Subcutaneous adipose tissue (tissue), 4 donors: Measurements from ENCODE around the gene HRH4. TPM values are rescaled to one million over a fixed set of nuclear protein-coding genes. Genes with fewer than 3 reads are reported as not detected.

Experiments used
- total RNA-seq, 4 donors: library from RNA; depleted of rRNA; stranded (reverse); fragments of >200 nt; gene quantifications; one replicate each; pipeline ENCODE4 v1.1.0, GENCODE V29; 2016
- TF ChIP-seq, protein P1 (sequence below): fragments of 450-650 bp; IDR thresholded peaks from one replicate; pipeline ENCODE4 v1.5.1; 2016; ENCODE audit warnings: low read depth, mild to moderate bottlenecking, control low read depth, antibody characterized with exemption, moderate library complexity

The HRH4 gene
- total RNA-seq, 4 donors from 2014 or later: 0.44 to 0.68 TPM; not detected in 2

DNA sequence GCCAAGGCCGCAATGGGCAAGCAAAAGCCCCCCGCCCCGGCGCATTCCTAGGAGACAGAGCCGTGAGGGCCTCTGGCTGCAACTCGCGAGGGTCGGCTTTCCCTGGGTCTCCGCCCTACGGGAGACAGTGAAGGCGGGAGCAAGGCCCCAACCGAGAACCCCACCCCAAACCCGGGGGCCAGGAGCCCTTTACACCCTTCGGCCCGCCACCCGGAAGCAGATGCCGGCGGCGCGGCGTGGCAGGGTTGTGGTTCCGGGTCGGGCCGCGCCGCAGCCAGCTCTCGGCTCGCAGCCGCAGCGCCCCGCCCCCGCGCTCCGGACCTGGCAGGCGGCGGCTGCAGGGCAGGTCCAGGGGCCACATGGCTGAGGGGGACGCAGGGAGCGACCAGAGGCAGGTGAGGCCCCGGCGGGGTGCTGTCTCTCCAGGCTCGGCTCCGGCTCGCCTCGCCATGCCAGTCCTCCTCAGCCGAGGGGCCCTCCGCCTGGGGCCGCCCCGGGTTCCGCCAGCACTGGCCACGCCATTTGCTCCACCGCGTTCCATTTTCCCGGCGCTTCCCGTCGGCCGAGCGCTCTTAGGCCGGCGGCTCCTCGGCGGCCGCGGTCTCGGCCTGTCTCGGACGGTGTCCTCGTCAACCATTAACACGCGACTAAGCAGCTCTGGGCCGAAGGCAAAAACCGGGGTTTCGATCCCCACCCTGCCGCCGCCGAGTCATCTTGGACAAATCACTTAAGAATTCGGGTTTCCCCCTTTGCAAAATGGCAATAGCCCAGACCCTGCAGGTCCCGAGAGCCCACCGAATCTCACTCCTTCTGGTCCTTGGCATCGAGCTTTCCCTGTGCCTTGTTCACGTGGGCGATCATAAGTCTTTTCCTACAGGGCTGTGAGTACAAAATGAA is 33.8 kb upstream of the HRH4 start, which contains the start of gene IMPACT:
Gene IMPACT, plus strand, starts transcription at position 273 of the 897 bp plus-strand sequence. Its CDS starts 87 bp downstream, at position 360.
- TF ChIP-seq, protein P1, sequence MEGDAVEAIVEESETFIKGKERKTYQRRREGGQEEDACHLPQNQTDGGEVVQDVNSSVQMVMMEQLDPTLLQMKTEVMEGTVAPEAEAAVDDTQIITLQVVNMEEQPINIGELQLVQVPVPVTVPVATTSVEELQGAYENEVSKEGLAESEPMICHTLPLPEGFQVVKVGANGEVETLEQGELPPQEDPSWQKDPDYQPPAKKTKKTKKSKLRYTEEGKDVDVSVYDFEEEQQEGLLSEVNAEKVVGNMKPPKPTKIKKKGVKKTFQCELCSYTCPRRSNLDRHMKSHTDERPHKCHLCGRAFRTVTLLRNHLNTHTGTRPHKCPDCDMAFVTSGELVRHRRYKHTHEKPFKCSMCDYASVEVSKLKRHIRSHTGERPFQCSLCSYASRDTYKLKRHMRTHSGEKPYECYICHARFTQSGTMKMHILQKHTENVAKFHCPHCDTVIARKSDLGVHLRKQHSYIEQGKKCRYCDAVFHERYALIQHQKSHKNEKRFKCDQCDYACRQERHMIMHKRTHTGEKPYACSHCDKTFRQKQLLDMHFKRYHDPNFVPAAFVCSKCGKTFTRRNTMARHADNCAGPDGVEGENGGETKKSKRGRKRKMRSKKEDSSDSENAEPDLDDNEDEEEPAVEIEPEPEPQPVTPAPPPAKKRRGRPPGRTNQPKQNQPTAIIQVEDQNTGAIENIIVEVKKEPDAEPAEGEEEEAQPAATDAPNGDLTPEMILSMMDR: no peak

DNA sequence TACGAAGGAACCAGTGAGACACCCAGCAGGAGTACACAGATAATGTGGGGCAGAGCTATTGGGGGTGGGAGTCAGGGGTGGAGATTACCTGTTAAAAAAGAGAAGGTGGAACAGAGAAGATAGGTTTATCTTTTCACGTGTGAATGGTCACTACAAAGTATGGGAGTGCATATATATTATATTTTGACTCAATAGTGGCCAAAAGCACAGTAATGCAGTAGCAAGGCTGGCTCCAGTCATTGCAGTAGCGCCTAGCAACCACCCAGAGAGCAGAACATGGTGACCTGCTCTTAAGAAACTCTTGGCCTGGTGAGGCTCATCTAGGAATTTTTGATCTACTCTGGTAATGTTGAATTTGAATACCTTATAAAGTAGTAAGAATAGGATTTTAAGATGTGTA is 33.0 kb upstream of the HRH4 start:
- TF ChIP-seq, protein P1: no peak

DNA sequence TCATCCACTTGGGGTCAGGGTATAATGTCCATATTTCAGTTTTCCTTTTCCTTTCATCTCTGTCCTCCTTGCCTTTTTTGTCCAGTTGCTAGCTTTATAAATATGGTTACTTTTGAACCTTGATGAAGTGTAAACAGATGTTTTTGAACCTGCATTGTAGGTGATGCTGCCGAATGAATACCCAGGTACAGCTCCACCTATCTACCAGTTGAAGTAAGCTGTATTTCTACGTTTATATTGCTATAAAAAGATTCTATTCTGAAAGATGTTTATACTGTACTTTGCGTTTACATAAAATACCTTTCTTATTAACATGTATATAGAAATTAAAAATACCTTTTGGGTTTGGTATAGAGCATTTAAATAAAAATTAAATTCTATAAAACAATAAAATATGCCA is 31.7 kb upstream of the HRH4 start:
- TF ChIP-seq, protein P1: no peak

DNA sequence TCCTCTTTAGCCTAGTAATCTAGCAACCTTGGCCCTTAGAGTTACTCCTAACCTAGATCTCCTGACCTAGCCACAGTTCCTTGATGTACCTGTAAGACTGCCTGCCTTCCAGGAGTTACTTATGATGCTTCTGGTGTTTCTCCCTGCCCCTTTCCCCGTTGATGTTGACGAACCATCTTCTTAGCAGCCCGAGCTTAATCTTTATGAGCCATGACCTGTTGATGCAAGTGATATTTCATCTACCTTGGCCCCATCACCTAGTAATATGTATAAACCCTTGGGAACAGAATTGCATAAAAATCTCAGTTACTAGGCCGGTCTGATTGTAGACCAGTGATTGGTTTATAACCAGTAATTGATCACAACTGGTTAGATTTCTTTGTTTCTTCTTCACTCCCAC is 31.2 kb upstream of the HRH4 start:
- TF ChIP-seq, protein P1: no peak

DNA sequence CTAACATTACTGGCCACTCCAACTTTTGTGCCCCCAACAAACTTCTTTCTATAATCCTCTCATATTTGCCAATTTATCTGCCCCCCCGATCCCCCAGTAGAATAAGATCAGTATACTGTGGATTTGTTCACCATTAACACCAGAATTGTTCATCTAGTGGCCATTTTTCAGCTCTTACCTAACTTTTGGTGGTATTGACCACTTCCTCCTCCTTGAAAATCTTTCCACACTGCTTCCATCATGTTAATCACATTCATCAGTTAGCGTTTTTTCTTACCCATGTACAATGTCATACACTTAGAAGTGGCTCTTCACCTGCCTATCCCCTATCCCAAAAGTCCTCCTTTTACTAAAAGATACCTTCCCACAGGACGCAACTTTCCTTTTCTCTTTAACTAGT is 27.8 kb upstream of the HRH4 start:
- TF ChIP-seq, protein P1: no peak

DNA sequence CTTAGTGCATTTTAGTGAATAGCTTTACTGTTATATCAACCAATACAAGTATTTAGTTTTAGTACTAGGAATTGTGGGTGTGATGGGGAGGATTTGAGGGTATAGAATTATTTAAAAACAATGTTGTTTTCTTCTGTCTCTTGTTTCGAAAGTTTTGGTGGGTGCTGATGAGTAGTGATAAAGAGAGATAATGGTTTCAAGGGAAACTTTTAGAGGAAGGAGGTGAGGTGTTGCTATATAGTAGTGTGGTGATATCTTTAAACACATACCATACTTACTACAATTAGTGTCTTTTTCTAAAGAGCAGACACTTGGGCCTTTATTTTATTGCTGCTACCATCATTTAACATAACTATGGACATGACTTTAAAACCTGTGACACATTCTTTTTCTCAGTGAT is 23.5 kb upstream of the HRH4 start:
- TF ChIP-seq, protein P1: no peak

DNA sequence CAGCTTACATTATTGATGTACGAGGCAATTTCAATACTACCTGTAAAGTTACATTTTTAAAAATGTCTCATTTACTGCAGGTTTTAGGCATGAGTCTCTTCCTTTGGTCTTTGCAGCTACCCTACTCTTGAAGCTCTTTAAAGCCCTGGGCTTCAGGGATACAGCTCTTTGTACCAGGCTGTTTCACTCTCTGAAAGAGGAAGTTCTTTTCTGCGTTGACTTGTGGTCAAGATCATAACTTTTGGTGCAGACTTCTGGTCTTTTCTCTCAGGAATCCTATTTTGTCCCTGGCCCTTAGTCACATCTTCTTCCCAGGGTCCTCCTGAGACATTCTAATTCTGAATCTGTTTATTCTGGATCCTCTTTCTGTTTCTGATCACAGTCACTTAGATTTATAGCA is 16.6 kb upstream of the HRH4 start:
- TF ChIP-seq, protein P1: no peak
